HK-2 (cell line): ENCODE data around the gene NHLRC1.

Experiments
- DNase-seq: peaks from one replicate; pipeline ENCODE4 v3.0.0-alpha.2; 2018; ENCODE audit not compliant: unreplicated experiment

The NHLRC1 gene

DNA sequence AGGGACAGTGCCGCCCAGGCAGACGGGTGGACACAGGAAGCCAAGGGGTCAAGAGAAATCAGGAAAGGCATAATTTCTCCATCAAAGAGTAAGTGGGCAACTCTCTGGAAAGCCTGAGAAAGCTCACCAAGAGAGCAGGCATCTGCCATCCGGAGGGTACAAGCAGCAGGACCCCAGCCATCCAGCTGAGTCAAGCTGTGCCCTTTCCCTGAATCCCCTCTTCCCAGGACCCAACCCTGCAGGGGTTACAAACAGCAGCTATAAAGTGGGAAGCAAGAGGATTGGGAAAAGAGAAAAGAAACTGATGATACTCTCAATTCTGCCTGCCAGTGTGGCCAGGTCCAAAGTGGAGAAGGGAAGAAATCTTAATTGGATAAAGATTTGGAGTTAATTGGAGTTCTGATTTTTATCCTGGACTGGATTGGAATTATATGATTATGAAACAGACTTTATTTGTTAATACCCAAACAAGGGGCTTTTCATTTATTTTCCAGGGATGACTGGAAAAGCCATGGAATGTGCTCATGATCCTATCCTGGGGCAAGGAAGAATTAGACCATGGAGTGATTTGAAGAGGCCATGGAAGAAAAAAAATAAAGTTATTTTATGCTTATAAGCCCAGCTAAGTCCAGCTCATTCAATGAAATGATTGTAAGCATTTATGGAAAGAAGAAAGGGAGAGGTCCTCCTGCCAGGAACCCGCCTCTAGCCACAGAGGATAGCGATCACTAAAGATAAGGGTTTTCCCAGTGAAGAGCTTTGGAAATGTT, 34.9 kb downstream of the NHLRC1 start:
- no peak for DNase-seq

GRCh38 chr6:18081025-18081668, 41.3 kb downstream of the NHLRC1 start:
- no peak for DNase-seq

GRCh38 chr6:18080544-18080943, 41.9 kb downstream of the NHLRC1 start:
- no peak for DNase-seq

DNA sequence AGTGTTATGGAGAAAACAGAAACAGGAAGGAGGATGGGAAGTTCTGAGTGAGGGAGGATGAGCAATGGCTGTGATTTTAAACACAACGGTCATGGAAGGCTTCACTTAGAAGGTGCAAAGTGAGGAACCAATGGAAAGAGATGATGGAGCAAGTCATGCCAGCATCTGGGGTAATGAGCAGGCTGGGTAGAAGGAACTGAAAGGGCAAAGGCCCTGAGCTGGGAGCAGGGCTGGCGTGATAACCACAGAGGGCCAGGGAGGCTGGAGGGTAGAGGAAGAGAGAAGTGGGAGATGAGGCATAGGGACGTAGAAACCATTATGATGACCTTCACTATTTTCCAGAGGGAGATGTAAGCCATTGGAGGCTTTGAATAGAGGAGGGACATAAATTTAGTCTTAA, 43.6 kb downstream of the NHLRC1 start:
- no peak for DNase-seq

GRCh38 chr6:18076231-18076630, 46.2 kb downstream of the NHLRC1 start:
- no peak for DNase-seq

DNA sequence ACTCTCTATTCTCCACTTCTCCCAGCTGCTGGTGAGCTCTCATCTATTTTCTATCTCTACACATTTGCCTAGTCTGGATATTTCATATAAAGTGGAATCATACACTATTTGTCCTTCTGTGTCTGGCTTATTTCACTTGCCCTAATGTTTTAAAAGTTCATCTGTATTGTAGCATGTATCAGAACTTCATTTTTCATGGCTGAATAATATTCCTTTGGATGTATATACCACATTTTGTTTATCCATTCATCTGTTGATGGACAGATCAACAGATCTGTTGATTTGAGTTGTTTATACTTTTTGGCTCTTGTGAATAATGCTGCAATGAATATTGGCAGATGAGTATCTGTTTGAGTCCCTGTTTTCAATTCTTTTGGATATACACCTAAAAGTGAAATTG, 49.6 kb downstream of the NHLRC1 start:
- no peak for DNase-seq

DNA sequence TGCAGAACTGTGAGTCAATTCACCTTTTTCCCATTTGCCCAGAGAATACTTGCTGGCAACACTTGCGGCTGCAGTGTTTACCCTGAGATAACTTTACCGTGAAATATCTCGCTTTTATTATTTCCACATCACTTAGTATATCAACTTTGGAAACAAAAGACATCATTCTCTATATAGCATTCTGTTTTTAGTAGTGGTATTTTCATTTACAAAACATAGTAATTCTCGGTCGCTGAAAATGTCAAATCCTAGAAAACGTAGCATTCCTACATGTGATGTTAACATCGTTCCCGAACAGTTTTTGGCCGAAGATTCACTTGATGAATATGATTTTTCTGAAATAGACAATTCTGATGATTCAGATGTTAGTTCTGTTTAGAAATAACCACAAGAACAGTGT, 52.0 kb downstream of the NHLRC1 start:
- no peak for DNase-seq
